ENCODE measurements around the gene GCDH. TPM values are rescaled to one million over a fixed set of nuclear protein-coding genes. Genes with fewer than 3 reads are reported as not detected.

GCDH gene
- total and polyA plus RNA-seq, 12 donors, result 22.6 to 72.3 (median 45.1) TPM

- WGBS, 2 donors, result 96 to 97% methylated on average over 17 of the region's 17 CpGs
- Histone ChIP-seq H3K4me3 (no peak overlapping the region), H3K36me3 (peaks cover 0 to 75% (median 0%) of the 10 kb centered on the region in 9 donors), H3K9me3 (no peaks in the 10 kb centered on the region), H3K27ac (no peak overlapping the region), H3K4me1 (peaks cover 6 to 12% (median 9%) of the 10 kb centered on the region in 9 donors), H3K27me3 (no peaks in the 10 kb centered on the region)
- TF ChIP-seq, protein P1, sequence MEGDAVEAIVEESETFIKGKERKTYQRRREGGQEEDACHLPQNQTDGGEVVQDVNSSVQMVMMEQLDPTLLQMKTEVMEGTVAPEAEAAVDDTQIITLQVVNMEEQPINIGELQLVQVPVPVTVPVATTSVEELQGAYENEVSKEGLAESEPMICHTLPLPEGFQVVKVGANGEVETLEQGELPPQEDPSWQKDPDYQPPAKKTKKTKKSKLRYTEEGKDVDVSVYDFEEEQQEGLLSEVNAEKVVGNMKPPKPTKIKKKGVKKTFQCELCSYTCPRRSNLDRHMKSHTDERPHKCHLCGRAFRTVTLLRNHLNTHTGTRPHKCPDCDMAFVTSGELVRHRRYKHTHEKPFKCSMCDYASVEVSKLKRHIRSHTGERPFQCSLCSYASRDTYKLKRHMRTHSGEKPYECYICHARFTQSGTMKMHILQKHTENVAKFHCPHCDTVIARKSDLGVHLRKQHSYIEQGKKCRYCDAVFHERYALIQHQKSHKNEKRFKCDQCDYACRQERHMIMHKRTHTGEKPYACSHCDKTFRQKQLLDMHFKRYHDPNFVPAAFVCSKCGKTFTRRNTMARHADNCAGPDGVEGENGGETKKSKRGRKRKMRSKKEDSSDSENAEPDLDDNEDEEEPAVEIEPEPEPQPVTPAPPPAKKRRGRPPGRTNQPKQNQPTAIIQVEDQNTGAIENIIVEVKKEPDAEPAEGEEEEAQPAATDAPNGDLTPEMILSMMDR (IDR thresholded peaks at IDR 0.05), result no peak
- ATAC-seq, result no peak
- intact Hi-C loops (cut with DNase I), result no loop called here
- DNase-seq, result no peak
Observed at GRCh38 chr19:12896460-12896859, 5.5 kb downstream of the GCDH start.

GRCh38 chr19:12899891-12900518, 9.0 kb downstream of the GCDH start:
- no peaks in the 10 kb centered on the region for H3K4me1 ChIP-seq
- TF ChIP-seq, protein P1 (IDR thresholded peaks at IDR 0.05), result no peak
- intact Hi-C loops (cut with DNase I), result no loop called here
- peaks cover 0 to 55% (median 0%) of the 10 kb centered on the region in 9 donors for H3K36me3 ChIP-seq
- 88 to 93% methylated on average over 10 of the region's 10 CpGs for WGBS, 2 donors
- no peak overlapping the region for H3K4me3 ChIP-seq
- no peaks in the 10 kb centered on the region for H3K9me3 ChIP-seq
- DNase-seq (no peak), ATAC-seq (no peak)
- H3K27ac ChIP-seq, result no peak overlapping the region
- H3K27me3 ChIP-seq, result no peaks in the 10 kb centered on the region

DNA sequence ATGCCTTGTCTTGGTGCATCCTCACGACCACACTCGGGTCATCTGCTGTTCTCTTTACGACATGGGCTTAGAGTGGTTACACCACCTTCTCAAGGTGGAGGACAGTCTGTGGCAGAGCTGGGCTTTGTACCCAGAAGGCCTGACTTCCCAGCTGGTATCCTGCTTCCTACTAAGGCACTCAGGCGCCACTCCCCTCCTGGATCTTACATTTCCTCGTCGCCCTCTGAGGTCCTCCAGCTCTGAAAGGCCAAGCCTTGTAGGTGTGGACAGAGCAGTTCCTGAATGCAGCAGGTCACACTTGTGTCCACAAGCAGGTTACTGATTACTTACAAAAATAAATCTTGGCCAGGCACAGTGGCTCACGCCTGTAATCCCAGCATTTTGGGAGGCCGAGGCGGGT, 16.2 kb downstream of the GCDH start:
- Histone ChIP-seq H3K9me3 (no peaks in the 10 kb centered on the region), H3K4me1 (peaks cover 0 to 3% (median under 1%) of the 10 kb centered on the region in 9 donors), H3K27ac (no peak overlapping the region), H3K27me3 (no peaks in the 10 kb centered on the region), H3K36me3 (no peaks in the 10 kb centered on the region), H3K4me3 (no peak overlapping the region)
- TF ChIP-seq, protein P1 (IDR thresholded peaks at IDR 0.05), result no peak
- 89 to 90% methylated on average over 9 of the region's 9 CpGs for WGBS, 2 donors
- intact Hi-C loops (cut with DNase I), result no loop called here
- ATAC-seq (no peak), DNase-seq (no peak)

- Histone ChIP-seq H3K27ac (peak overlapping the region in 8 of 10 donors; percentile 56 to 80 (median 70)), H3K27me3 (no peaks in the 10 kb centered on the region), H3K4me1 (peaks cover 4 to 26% (median 20%) of the 10 kb centered on the region in 9 donors), H3K9me3 (no peaks in the 10 kb centered on the region), H3K4me3 (peak overlapping the region in 7 of 10 donors; percentile 10 to 40 (median 26)), H3K36me3 (no peaks in the 10 kb centered on the region)
- ATAC-seq, result peak in 1 of 8 donors; percentile 3
- WGBS, 2 donors, result 33 to 41% methylated on average over 4 of the region's 4 CpGs
- intact Hi-C loops (cut with DNase I), result no loop called here
- no peak for DNase-seq
- TF ChIP-seq, protein P1 (IDR thresholded peaks at IDR 0.05), result no peak
Observed at GRCh38 chr19:12912571-12912970, 21.6 kb downstream of the GCDH start.
